Measurements from ENCODE around the gene CD226. TPM values are rescaled to one million over a fixed set of nuclear protein-coding genes. Genes with fewer than 3 reads are reported as not detected.

CD226 gene
- total and polyA plus RNA-seq, 10 of the 15 experiments (the other 5 are each of a cell fraction or from before 2014, with no cell fraction given), result 12.9 to 68.8 (median 47.3) TPM

DNA sequence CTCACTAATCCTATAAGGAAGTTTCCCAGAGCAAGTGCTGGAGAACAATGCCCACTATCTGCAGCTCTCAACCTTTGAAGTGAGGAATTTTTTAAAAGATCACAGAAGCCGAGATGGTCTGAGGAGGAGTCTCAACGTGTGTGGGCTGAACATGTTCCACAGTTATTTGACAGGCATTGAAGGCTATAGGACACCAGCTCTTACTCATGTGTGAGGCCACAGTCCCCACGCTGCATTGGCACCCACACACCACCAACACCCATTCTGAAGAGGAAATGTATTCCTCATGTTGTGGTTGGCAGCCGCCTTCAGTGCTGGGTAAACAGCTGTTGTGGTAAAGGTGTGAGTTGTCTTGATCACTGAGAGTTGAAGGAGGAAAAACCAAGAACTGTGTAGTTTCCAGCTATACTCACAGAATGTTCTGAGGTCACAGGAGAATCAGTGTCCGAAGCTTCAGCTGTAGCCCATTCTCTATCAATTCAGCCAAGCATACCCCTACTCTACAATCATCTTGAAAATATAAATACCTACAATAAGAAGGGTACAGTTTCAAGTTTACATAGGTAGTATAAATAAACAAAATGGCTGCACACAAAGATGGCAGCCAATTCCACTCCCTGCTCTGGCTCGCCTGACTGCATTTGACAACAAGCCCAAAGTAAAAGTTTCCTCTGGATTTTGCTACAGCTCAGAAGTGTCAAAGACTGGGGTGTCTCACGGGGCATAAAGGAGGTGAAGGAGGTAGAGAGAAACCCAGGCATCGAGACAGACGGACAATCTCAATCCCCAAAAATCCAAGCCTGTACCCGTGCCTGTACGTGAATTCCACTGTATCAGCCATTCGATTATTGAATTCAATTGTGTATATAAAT lies 12.1 kb downstream of the CD226 start:
- peak; percentile 92 for ATAC-seq
- peaks cover 7% of the 10 kb centered on the region; the same call in 2 of the 3 replicates for H3K9me3 ChIP-seq (replicated peaks; ENCODE audit: control insufficient read depth, insufficient read depth, low read length)
- peak overlapping the region; percentile 62 for H3K4me2 ChIP-seq (ENCODE audit: control insufficient read depth, insufficient read depth)
- in situ Hi-C loops (cut with MboI) (no loop called here), intact Hi-C loops (cut with micrococcal nuclease; ENCODE audit: unreplicated experiment) (loop anchor here (1.0 kb wide), 1 partner anchor 38 kb away; no protein-coding TSS in a partner anchor)
- H3K36me3 ChIP-seq (ENCODE audit: control insufficient read depth in 2 of 2, insufficient read depth in 2 of 2, low read length in 1 of 2), result peaks cover 2 to 10% of the 10 kb centered on the region in 2 experiments; a peak in 3 of 4 replicates
- no TSS peak for BruUV-seq (replicated peaks)
- SMC1A ChIA-PET (ENCODE audit: uncharacterized antibody, unreplicated experiment), result interaction anchor here (0.7 to 3.2 kb wide), 24 partner anchors 9 to 150 kb away, joined by 3 to 33 read pairs (median 5); partner anchors contain the start of gene CD226
- peak overlapping the region; percentile 88 for H3K27ac ChIP-seq (ENCODE audit: control insufficient read depth, insufficient read depth)
- peaks cover 45% of the 10 kb centered on the region for H3K79me2 ChIP-seq (ENCODE audit: control insufficient read depth, insufficient read depth, low read length)
- H3K4me3 ChIP-seq, result no peak overlapping the region
- FAIRE-seq, result peak; percentile 66
- no peaks in the 10 kb centered on the region for H3K27me3 ChIP-seq (replicated peaks in 1 of 2; ENCODE audit: control insufficient read depth in 2 of 2, insufficient read depth in 2 of 2, low read length in 1 of 2)
- H4K20me1 ChIP-seq (ENCODE audit: control insufficient read depth, insufficient read depth), result no peaks in the 10 kb centered on the region
- H3K4me1 ChIP-seq (ENCODE audit: control insufficient read depth, insufficient read depth, low read length), result peaks cover 40% of the 10 kb centered on the region
- RAD21 ChIA-PET (ENCODE audit: unreplicated experiment), result interaction anchor here (0.6 to 3.4 kb wide), 14 partner anchors 12 to 259 kb away, joined by 3 to 26 read pairs (median 3); partner anchors contain the start of gene CD226
- peak; percentile 89 for DNase-seq (ENCODE audit: low read depth, low spot score)
- H3K9ac ChIP-seq (ENCODE audit: control insufficient read depth, insufficient read depth, low read length), result peak overlapping the region; percentile 55; the same call in 1 of the 2 replicates
- CTCF ChIA-PET, result interaction anchor here (0.6 to 2.2 kb wide), 11 partner anchors 9 to 1034 kb away, joined by 3 to 10 read pairs (median 4); partner anchors contain the start of gene CD226
- POLR2A ChIA-PET, result interaction anchor here (0.6 to 1.5 kb wide), 4 partner anchors 11 to 67 kb away, joined by 3 to 9 read pairs (median 6); no protein-coding TSS in a partner anchor
- peak overlapping the region; percentile 50 for H2AFZ ChIP-seq (ENCODE audit: control insufficient read depth, low read depth, low read length)
- WGBS (ENCODE audit: insufficient coverage, insufficient replicate concordance, low lambda C conversion rate, missing lambda C conversion rate), result 58% methylated on average over 12 of the region's 12 CpGs
- TF ChIP-seq NBN (IDR thresholded peaks at IDR 0.05), result peak; percentile 91
- 0 out of 2 replicates have a peak, but pooled peaks have one; percentile 56 for TF ChIP-seq TCF7 (IDR thresholded peaks at IDR 0.05; ENCODE audit: borderline replicate concordance)
- peak; percentile 93 for TF ChIP-seq ATF2 (IDR thresholded peaks at IDR 0.05; ENCODE audit: low read length)
- TF ChIP-seq MTA2 (IDR thresholded peaks at IDR 0.05; ENCODE audit: low read depth), result peak; percentile 95
- TF ChIP-seq POLR2A (IDR thresholded peaks at IDR 0.05; ENCODE audit: low read depth, low read length), result peak; percentile 57
- TF ChIP-seq NR2C2 (IDR thresholded peaks at IDR 0.05; ENCODE audit: borderline replicate concordance, control insufficient read depth, insufficient read length, low read depth), result no peak
- peak; percentile 41; the same call in 1 of the 2 replicates for TF ChIP-seq LARP7 (IDR thresholded peaks at IDR 0.05)
- TF ChIP-seq NFXL1 (IDR thresholded peaks at IDR 0.05; ENCODE audit: borderline replicate concordance), result no peak
- no peak for TF ChIP-seq EZH2 (IDR thresholded peaks at IDR 0.05; ENCODE audit: borderline replicate concordance, control insufficient read depth, low read depth, low read length)
- TF ChIP-seq, protein P1, sequence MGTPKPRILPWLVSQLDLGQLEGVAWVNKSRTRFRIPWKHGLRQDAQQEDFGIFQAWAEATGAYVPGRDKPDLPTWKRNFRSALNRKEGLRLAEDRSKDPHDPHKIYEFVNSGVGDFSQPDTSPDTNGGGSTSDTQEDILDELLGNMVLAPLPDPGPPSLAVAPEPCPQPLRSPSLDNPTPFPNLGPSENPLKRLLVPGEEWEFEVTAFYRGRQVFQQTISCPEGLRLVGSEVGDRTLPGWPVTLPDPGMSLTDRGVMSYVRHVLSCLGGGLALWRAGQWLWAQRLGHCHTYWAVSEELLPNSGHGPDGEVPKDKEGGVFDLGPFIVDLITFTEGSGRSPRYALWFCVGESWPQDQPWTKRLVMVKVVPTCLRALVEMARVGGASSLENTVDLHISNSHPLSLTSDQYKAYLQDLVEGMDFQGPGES (IDR thresholded peaks at IDR 0.05), result no peak
- no peak for TF ChIP-seq PAX8 (IDR thresholded peaks at IDR 0.05)
- no peak for TF ChIP-seq SREBF1 (IDR thresholded peaks at IDR 0.05; ENCODE audit: low read length)
- TF ChIP-seq PML (IDR thresholded peaks at IDR 0.05; ENCODE audit: low read length), result peak; percentile 68; the same call in 1 of the 2 replicates
- peak; percentile 85; the same call in 2 of the 3 replicates for TF ChIP-seq POU2F2 (IDR thresholded peaks at IDR 0.05; ENCODE audit: borderline replicate concordance, low read depth, low read length)
- TF ChIP-seq STAT3 (IDR thresholded peaks at IDR 0.05; ENCODE audit: low read depth, low read length), result no peak
- TF ChIP-seq FOXM1 (IDR thresholded peaks at IDR 0.05; ENCODE audit: low read depth, low read length), result peak; percentile 89; the same call in 1 of the 2 replicates
- TF ChIP-seq IRF4 (IDR thresholded peaks at IDR 0.05; ENCODE audit: low read depth, low read length), result no peak; the same call in 1 of the 2 replicates
- no peak; the same call in 1 of the 2 replicates for TF ChIP-seq ZBTB33 (IDR thresholded peaks at IDR 0.05)
- TF ChIP-seq SRF (IDR thresholded peaks at IDR 0.05; ENCODE audit: low read depth in 2 of 2, low read length in 2 of 2), result no peak
- TF ChIP-seq EED (IDR thresholded peaks at IDR 0.05; ENCODE audit: low read depth), result peak; percentile 97
